ENCODE measurements around the gene NCL.

DNA sequence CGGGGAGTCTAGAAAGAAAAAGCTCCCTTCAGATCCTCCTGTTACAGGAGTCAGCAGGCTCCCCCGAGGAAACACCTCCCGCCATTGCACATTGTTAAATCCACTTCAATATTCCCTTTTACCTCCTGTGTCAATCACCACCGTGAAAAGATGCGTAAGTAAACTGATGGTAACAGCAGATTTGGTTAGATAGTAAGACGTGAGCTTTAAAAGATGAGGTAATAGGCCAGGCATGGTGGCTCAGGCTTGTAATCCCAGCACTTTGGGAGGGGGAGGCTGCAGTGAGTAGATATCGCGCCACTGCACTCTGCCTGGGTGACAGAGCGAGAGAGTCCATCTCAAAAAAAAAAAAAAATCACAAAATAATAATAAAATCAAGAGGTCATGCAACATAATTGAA is 15.2 kb upstream of the NCL start:
- TF ChIP-seq, protein P1, sequence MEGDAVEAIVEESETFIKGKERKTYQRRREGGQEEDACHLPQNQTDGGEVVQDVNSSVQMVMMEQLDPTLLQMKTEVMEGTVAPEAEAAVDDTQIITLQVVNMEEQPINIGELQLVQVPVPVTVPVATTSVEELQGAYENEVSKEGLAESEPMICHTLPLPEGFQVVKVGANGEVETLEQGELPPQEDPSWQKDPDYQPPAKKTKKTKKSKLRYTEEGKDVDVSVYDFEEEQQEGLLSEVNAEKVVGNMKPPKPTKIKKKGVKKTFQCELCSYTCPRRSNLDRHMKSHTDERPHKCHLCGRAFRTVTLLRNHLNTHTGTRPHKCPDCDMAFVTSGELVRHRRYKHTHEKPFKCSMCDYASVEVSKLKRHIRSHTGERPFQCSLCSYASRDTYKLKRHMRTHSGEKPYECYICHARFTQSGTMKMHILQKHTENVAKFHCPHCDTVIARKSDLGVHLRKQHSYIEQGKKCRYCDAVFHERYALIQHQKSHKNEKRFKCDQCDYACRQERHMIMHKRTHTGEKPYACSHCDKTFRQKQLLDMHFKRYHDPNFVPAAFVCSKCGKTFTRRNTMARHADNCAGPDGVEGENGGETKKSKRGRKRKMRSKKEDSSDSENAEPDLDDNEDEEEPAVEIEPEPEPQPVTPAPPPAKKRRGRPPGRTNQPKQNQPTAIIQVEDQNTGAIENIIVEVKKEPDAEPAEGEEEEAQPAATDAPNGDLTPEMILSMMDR (IDR thresholded peaks at IDR 0.05) = no peak
- no peak for TF ChIP-seq EZH2 (IDR thresholded peaks at IDR 0.05)

Data from neural progenitor cell (in vitro differentiated cells).